CD4-positive, alpha-beta memory T cell (primary cell): ENCODE results near the gene STPG2. TPM values are rescaled to one million over a fixed set of nuclear protein-coding genes. Genes with fewer than 3 reads are reported as not detected.

Source experiments
- CTCF ChIA-PET: fragments of 350-600 bp; sonication (Branson Sonifier 250); formaldehyde crosslinking; loops from one replicate; lab custom pipeline; 2021; ENCODE audit warnings: inconsistent platforms; ENCODE audit not compliant: partially characterized antibody; lab: Charles Lee
- POLR2A ChIA-PET: fragments of 350-600 bp; sonication (Branson Sonifier 250); formaldehyde crosslinking; loops from one replicate; lab custom pipeline; 2021; ENCODE audit not compliant: partially characterized antibody; lab: Charles Lee
- DNase-seq, 5 donors: peaks; one replicate each; pipeline versions ENCODE4 v3.0.0 to v3.0.0-alpha.2; 2020 to 2022; ENCODE audit warnings: mixed read lengths in 1 of 5
- H3K27ac ChIP-seq: one replicate; pipeline ENCODE4 v1.7.0; 2013; ENCODE audit warnings: low read depth, low read length
- H3K27me3 ChIP-seq: 2 replicates; pipeline ENCODE4 v1.7.0; 2013; ENCODE audit warnings: mild to moderate bottlenecking, low read length, moderate library complexity; ENCODE audit not compliant: insufficient read depth
- H3K36me3 ChIP-seq: 2 replicates; pipeline ENCODE4 v1.7.0; 2013; ENCODE audit warnings: mild to moderate bottlenecking, low read length, moderate library complexity; ENCODE audit not compliant: insufficient read depth
- H3K4me1 ChIP-seq: 2 replicates; pipeline ENCODE4 v1.7.0; 2013; ENCODE audit warnings: mild to moderate bottlenecking, low read length, moderate library complexity; ENCODE audit not compliant: insufficient read depth
- H3K4me3 ChIP-seq, 2 donors: one replicate each; pipeline ENCODE4 v1.7.0; 2013; ENCODE audit warnings: low read length in 2 of 2, mild to moderate bottlenecking in 1 of 2
- H3K9me3 ChIP-seq, 2 donors: one replicate each; pipeline ENCODE4 v1.7.0; 2013; ENCODE audit warnings: low read length in 2 of 2, control low read depth in 1 of 2; ENCODE audit not compliant: control insufficient read depth in 1 of 2
- H3K27ac Mint-ChIP-seq, 7 donors: one replicate each; pipeline ENCODE4 v1.8.0; 2020 to 2021; ENCODE audit warnings: mixed read lengths in 7 of 7, mild to moderate bottlenecking in 6 of 7, inconsistent platforms in 3 of 7, moderate library complexity in 3 of 7
- H3K27me3 Mint-ChIP-seq, 2 donors: one replicate each; pipeline ENCODE4 v1.8.0; 2020 to 2021; ENCODE audit warnings: mixed read lengths in 2 of 2
- H3K36me3 Mint-ChIP-seq, 2 donors: one replicate each; pipeline ENCODE4 v1.8.0; 2020 to 2021; ENCODE audit warnings: mixed read lengths in 2 of 2, inconsistent platforms in 1 of 2, mild to moderate bottlenecking in 1 of 2
- H3K4me1 Mint-ChIP-seq, 4 donors: one replicate each; pipeline ENCODE4 v1.8.0; 2020 to 2021; ENCODE audit warnings: mixed read lengths in 4 of 4, mild to moderate bottlenecking in 1 of 4
- H3K4me3 Mint-ChIP-seq, 8 donors: one replicate each; pipeline ENCODE4 v1.8.0; 2020 to 2021; ENCODE audit warnings: mixed read lengths in 8 of 8, mild to moderate bottlenecking in 7 of 8, moderate library complexity in 6 of 8, inconsistent platforms in 3 of 8
- H3K9me3 Mint-ChIP-seq, 8 donors: one replicate each; pipeline ENCODE4 v1.8.0; 2020 to 2021; ENCODE audit warnings: mixed read lengths in 8 of 8, mild to moderate bottlenecking in 5 of 8, inconsistent platforms in 3 of 8, moderate library complexity in 1 of 8
- intact Hi-C: fragments of 100-400 bp; cut with micrococcal nuclease; formaldehyde crosslinking; loops from one replicate; pipeline ENCODE4 v1.15.1; 2023
- polyA plus RNA-seq, 2 donors: library from polyadenylated mRNA; unstranded; fragments of 300-500 nt; fragmentation: Illumina TruSeq; gene quantifications; one replicate each; pipeline ENCODE4 v1.2.3, GENCODE V29; 2021
- total RNA-seq, 2 experiments: library from RNA; stranded (reverse); gene quantifications; one replicate each; pipeline ENCODE4 v1.2.3, GENCODE V29; 2021

Gene STPG2
- total and polyA plus RNA-seq, 4 experiments from 2014 or later: 0.47 to 0.84 TPM; not detected in 2

DNA sequence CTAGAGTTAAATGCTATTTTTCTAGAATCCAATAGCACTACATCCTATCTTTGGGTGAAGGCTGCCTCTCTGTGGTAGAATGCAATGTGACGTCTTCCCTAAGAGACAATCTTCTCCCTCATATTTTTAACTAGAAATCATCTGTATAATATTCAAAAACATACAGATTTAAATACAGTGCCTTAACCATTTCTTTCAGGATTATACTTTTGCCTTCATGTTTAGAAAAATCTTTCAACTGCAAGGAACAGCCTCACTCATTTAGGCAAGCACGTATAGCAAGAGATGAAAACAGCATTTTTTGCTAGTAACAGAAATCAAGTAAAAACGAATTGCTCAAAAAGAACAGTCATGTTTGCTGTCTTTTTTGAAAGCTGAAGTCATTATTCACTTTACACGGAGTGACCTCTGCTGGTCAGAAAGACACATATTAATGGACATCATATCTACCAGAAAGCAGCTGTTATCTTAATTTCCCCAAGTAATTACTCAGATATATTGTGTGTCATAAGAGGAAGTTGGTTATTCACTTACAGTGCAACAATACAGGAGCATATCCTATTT, 422.3 kb downstream of the STPG2 start:
- H3K4me1 Mint-ChIP-seq: no peaks in the 10 kb centered on the region
- H3K27me3 Mint-ChIP-seq: no peaks in the 10 kb centered on the region
- H3K36me3 Mint-ChIP-seq: no peaks in the 10 kb centered on the region
- no peak overlapping the region for H3K27ac ChIP-seq
- no peaks in the 10 kb centered on the region for H3K4me1 ChIP-seq
- no peaks in the 10 kb centered on the region for H3K27me3 ChIP-seq
- H3K9me3 ChIP-seq: no peaks in the 10 kb centered on the region
- no peak overlapping the region for H3K4me3 ChIP-seq
- DNase-seq: no peak
- ChIA-PET CTCF (no interaction called here), POLR2A (no interaction called here)
- H3K27ac Mint-ChIP-seq: no peak overlapping the region
- intact Hi-C loops: no loop called here
- H3K4me3 Mint-ChIP-seq: no peak overlapping the region
- no peaks in the 10 kb centered on the region for H3K36me3 ChIP-seq
- H3K9me3 Mint-ChIP-seq: peaks cover 0 to 3% (median 0%) of the 10 kb centered on the region in 8 donors

DNA sequence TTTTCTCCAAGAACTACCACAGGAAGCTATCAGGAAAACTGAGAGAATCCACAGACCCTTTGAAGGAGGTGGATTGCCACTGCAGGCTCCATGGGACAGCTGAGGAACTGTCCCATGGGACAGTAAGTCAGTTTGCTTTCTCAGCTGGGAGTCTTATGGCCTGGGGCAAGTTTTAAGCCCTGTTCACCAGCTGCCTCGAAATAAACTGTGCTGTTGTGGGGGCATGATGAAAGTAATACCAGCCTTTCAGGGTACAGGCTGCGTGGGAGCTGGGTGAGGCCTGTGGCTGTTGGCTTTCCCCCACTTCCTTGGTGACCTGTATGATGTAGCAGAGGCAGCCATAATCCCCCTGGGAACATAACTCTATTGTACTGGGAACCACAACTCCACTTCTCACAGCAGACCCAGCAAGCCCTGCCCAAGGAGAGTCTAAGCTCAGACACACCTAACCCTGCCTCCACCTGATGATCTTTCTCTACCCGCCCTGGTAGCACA, 452.1 kb downstream of the STPG2 start:
- Mint-ChIP-seq H3K9me3 (peaks cover 7 to 37% (median 17%) of the 10 kb centered on the region in 8 donors), H3K4me1 (no peaks in the 10 kb centered on the region), H3K27ac (no peak overlapping the region), H3K36me3 (no peaks in the 10 kb centered on the region), H3K27me3 (no peaks in the 10 kb centered on the region), H3K4me3 (no peak overlapping the region)
- Histone ChIP-seq H3K36me3 (no peaks in the 10 kb centered on the region), H3K4me3 (no peak overlapping the region), H3K27ac (no peak overlapping the region), H3K4me1 (no peaks in the 10 kb centered on the region), H3K9me3 (no peaks in the 10 kb centered on the region), H3K27me3 (no peaks in the 10 kb centered on the region)
- POLR2A ChIA-PET: no interaction called here
- DNase-seq: peak in 1 of 5 donors; percentile 15
- CTCF ChIA-PET: no interaction called here
- intact Hi-C loops: no loop called here

DNA sequence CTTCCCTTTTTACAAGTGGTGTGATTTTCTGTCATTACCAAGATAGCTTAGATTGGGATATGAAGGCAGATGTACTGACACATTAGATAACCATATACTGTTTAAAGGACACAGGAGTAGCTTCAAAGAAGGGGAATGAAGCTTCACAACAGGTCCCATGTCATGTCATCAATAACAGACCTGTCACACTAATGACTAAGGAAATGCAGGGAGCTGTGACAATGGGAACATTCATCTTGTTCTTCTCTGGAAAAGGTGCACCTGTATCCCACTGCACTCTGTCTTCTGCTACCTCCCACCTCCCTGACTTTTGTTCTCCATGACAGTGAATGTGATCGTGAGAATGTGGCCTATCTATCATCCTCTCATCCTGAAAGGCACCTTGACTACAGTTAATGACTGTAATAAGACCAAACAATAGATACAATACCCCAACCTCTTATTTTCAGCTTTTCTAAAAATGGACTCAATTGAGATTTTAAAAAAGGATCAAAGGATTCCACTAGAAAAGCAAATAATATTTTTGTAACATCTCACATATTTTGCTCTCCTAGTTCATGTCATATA, 472.5 kb downstream of the STPG2 start:
- Mint-ChIP-seq H3K4me3 (no peak overlapping the region), H3K27me3 (no peaks in the 10 kb centered on the region), H3K9me3 (peaks cover 0 to 3% (median 0%) of the 10 kb centered on the region in 8 donors), H3K4me1 (no peaks in the 10 kb centered on the region), H3K36me3 (no peaks in the 10 kb centered on the region), H3K27ac (no peak overlapping the region)
- Histone ChIP-seq H3K27ac (no peak overlapping the region), H3K27me3 (no peaks in the 10 kb centered on the region), H3K4me3 (no peak overlapping the region), H3K9me3 (no peaks in the 10 kb centered on the region), H3K36me3 (no peaks in the 10 kb centered on the region), H3K4me1 (no peaks in the 10 kb centered on the region)
- ChIA-PET CTCF (no interaction called here), POLR2A (no interaction called here)
- intact Hi-C loops: no loop called here
- no peak for DNase-seq

DNA sequence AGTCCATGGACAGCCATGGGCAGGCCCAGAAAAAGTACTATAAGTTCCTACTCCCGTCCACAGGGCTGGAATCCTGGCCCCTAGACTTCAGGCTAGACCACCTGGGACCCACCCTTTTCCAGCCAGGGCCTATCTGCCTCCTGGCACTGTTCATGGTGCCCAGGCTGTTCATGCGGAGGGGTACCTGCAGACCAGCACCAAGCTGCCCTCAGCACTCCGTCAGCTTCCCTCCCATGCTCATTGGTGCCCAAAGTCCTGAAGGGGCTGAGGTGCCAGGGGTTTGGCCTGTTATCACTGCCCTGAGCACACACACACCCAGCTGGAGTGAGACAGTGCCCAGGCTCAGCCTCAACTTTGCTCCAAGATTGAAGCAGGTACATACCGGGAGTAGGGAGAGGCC, 477.7 kb downstream of the STPG2 start:
- Histone ChIP-seq H3K27me3 (no peaks in the 10 kb centered on the region), H3K36me3 (no peaks in the 10 kb centered on the region), H3K4me3 (no peak overlapping the region), H3K27ac (no peak overlapping the region), H3K4me1 (no peaks in the 10 kb centered on the region), H3K9me3 (no peaks in the 10 kb centered on the region)
- H3K4me3 Mint-ChIP-seq: no peak overlapping the region
- no peak for DNase-seq
- H3K4me1 Mint-ChIP-seq: no peaks in the 10 kb centered on the region
- H3K36me3 Mint-ChIP-seq: no peaks in the 10 kb centered on the region
- H3K27me3 Mint-ChIP-seq: no peaks in the 10 kb centered on the region
- intact Hi-C loops: no loop called here
- peaks cover 0 to 7% (median 0%) of the 10 kb centered on the region in 8 donors for H3K9me3 Mint-ChIP-seq
- POLR2A ChIA-PET: no interaction called here
- no peak overlapping the region for H3K27ac Mint-ChIP-seq
- CTCF ChIA-PET: no interaction called here

DNA sequence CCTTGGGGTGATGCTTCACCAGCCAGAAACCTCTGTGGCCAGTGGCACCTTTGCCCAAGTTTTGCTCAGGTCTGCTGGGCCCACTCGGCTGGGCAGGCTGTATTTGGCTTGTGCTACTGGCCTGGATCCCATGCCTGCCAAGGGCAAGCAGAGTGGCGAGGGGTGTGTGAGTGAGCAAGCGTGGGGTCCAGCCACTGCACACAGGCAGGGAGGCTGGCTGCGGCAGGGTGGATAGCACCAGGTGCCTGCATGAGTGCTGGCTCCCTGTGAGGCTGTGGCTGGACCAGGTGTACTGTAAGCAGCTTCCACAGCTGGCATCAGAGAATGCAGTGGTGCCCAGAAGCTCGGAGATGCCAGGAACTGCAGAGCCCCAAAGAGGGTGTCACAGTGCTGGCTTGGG, 478.5 kb downstream of the STPG2 start:
- no peak overlapping the region for H3K27ac Mint-ChIP-seq

DNA sequence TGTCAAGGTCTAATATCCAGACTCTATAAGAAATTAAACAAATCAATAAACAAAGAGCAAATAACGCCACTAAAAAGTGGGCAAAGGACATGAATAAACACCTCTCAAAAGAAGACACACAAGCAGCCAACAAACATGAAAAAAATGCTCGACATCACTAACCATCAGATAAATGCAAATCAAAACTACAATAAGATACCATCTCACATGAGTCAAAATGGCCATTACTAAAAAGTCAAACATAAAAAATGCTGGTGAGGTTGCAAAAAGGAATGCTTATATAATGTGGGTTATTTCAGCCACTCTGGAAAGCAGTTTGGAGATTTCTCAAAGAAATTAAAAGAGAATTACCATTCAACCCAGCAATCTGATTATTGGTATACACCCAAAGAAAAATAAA, 481.1 kb downstream of the STPG2 start:
- POLR2A ChIA-PET: no interaction called here

More for the DNA sequence above, 478.5 kb downstream of the STPG2 start:
- Mint-ChIP-seq H3K36me3 (no peaks in the 10 kb centered on the region), H3K4me3 (no peak overlapping the region), H3K27me3 (no peaks in the 10 kb centered on the region), H3K9me3 (peaks cover 0 to 7% (median under 1%) of the 10 kb centered on the region in 8 donors), H3K4me1 (no peaks in the 10 kb centered on the region)
- DNase-seq: no peak
- H3K4me1 ChIP-seq: no peaks in the 10 kb centered on the region
- no peaks in the 10 kb centered on the region for H3K9me3 ChIP-seq
- H3K36me3 ChIP-seq: no peaks in the 10 kb centered on the region
- ChIA-PET CTCF (no interaction called here), POLR2A (no interaction called here)
- H3K4me3 ChIP-seq: no peak overlapping the region
- intact Hi-C loops: no loop called here
- no peaks in the 10 kb centered on the region for H3K27me3 ChIP-seq
- H3K27ac ChIP-seq: no peak overlapping the region

DNA sequence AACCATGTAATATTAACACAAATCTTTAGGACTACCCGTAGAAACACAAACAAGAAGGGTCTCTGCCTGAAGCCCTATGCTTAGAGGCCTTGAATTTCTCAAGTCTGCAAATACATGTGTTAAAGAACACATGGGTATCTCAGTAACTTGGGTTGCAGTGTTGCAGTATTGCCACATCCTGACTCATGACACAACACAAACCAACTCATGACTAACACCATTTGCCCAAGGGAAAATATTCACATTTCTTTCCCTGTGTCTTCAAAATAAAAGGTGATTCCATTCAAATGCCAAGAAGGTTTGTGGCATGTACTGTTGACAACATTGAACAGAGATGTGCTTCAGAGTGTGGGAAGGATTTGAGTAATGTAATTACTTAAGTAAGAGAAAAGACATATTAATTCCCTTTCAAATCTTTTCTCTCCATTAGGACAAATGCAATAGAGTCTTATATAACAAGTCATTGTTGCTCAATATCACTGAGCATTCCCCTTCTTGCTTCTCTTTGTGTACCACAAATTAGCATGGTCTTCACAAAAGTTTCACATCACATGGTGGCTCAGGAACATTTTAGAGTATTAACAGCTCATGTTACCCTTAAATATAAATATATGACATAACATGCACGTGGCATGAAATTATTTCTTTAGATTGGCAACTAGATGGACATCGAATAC, 487.1 kb downstream of the STPG2 start:
- intact Hi-C loops: no loop called here
- no peaks in the 10 kb centered on the region for H3K9me3 ChIP-seq
- CTCF ChIA-PET: no interaction called here
- Mint-ChIP-seq H3K27me3 (no peaks in the 10 kb centered on the region), H3K4me3 (no peak overlapping the region), H3K27ac (no peak overlapping the region), H3K9me3 (peaks cover 0 to 11% (median 3%) of the 10 kb centered on the region in 8 donors), H3K36me3 (no peaks in the 10 kb centered on the region), H3K4me1 (no peaks in the 10 kb centered on the region)
- H3K4me1 ChIP-seq: no peaks in the 10 kb centered on the region
- no peak for DNase-seq
- H3K27me3 ChIP-seq: no peaks in the 10 kb centered on the region
- H3K27ac ChIP-seq: no peak overlapping the region
- no peak overlapping the region for H3K4me3 ChIP-seq
- POLR2A ChIA-PET: no interaction called here
- H3K36me3 ChIP-seq: no peaks in the 10 kb centered on the region

More for the DNA sequence above, 481.1 kb downstream of the STPG2 start:
- Mint-ChIP-seq H3K4me3 (no peak overlapping the region), H3K4me1 (no peaks in the 10 kb centered on the region), H3K9me3 (peaks cover 0 to 10% (median 3%) of the 10 kb centered on the region in 8 donors), H3K27ac (no peak overlapping the region), H3K27me3 (no peaks in the 10 kb centered on the region), H3K36me3 (no peaks in the 10 kb centered on the region)
- no peak overlapping the region for H3K4me3 ChIP-seq
- H3K4me1 ChIP-seq: no peaks in the 10 kb centered on the region
- no peaks in the 10 kb centered on the region for H3K27me3 ChIP-seq
- no peaks in the 10 kb centered on the region for H3K9me3 ChIP-seq
- no peaks in the 10 kb centered on the region for H3K36me3 ChIP-seq
- CTCF ChIA-PET: no interaction called here
- H3K27ac ChIP-seq: no peak overlapping the region
- intact Hi-C loops: no loop called here
- no peak for DNase-seq
